HG02840 (cell line): ENCODE data around the gene BTG4.

Experiments
- ATAC-seq: cut with Tn5 transposase; IDR thresholded peaks from one replicate; pipeline ENCODE4 v1.9.1; 2021; ENCODE audit warnings: mild to moderate bottlenecking, moderate library complexity, moderate number of reproducible peaks; ENCODE audit not compliant: unreplicated experiment, low FRiP score

Gene BTG4

GRCh38 chr11:111500481-111500880 lies 11.7 kb downstream of the BTG4 start:
- ATAC-seq = no peak

DNA sequence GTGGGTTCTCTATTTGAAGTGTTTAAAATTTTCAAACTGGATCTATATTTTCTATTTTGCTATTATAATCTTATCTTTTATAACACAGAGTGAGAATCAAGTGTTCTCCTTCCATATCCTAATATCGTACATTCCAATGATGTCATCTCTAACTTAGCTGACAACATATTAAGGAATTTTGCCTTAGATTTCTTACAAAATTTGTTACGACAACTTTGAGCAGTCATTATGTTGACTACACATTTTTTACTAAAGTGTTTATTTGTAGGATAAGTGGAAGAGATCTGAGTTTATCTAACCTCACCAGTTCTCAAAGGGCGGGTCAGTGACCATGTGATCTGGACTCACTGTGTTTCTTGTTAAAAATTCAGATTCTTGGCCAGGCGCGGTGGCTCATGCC lies 12.7 kb downstream of the BTG4 start:
- no peak for ATAC-seq

DNA sequence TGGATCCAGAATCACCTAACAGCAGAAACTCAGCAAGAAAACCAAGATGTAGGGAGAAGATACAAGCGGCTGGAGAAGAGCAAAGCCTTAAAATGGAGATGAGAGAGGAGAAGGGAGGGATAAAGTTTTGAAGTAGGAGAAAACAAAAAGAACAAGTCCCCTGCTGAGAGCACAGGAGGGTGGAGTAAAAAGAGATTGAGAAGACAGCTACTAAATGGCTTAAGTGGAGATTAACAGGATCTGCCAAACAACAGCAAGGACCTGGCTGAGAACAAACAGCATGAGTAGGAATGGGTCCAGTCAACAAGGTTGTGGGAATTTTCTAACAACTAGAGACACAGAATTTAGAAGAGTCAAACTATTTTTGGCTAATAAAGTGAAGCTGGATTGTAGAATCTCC lies 18.1 kb downstream of the BTG4 start:
- no peak for ATAC-seq

GRCh38 chr11:111490496-111490895 lies 21.7 kb downstream of the BTG4 start:
- no peak for ATAC-seq

- no peak for ATAC-seq
These were observed 28.8 kb downstream of the BTG4 start for GRCh38 chr11:111483431-111483830.

- no peak for ATAC-seq
These were observed 32.5 kb downstream of the BTG4 start for GRCh38 chr11:111479666-111480065.

DNA sequence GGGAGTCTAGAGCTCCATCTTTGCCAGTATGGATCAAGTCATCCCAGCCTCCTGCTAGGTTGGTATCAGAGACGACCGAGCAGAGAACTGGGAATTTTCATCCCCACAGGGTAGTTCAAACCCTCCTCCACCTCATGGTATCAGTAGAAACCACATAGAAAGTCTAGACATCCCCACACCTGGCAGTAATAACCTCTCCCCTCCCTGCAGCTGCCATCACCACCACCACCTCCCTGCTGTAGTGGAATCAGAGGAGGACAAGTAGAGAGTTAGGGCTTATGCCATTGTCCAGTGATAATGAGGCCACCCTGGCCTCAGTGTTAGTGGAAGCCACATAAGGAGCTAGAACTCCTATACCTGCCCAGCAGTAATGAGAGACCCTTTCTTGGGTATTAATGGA lies 34.3 kb downstream of the BTG4 start:
- ATAC-seq = no peak

DNA sequence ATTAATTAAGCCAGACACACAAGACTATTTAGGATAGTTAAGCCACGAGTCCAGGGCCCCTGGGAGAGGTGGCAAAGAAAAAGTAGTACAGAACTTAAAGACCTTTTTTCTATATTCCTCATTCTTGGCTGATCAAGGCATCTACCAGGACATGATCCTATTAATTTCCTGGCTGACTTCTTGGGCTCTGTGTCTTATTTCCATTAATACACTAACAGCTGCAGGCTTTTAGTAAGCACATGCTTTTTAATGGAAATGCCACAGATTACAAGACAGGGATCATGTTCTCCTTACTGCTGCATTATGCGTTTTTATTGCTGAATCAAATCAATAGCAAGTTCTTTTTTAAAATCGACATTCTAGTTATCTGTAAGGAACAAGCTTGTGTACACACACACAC lies 35.2 kb downstream of the BTG4 start:
- no peak for ATAC-seq

GRCh38 chr11:111476366-111476765 lies 35.8 kb downstream of the BTG4 start:
- ATAC-seq = no peak

DNA sequence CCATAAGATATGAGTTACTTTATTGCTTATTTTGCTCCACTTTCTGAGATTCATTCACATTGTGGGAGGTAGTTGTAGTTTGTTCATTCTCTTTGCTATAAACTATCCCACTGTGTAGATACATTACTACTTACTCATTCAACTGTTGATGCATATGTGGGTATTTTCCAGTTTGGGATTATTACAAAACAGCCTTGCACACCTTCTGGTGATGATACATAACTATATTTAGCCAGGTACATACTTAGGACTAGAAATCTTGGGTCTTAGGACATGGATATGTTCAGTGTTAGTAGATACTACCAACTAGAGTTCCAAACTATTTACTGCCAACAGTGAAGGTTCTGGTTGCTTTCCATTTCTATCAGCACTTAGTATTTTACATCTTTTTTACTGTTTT lies 37.8 kb downstream of the BTG4 start:
- no peak for ATAC-seq

GRCh38 chr11:111472228-111472627 lies 40.0 kb downstream of the BTG4 start:
- ATAC-seq = no peak

GRCh38 chr11:111469200-111469599 lies 43.0 kb downstream of the BTG4 start:
- ATAC-seq = no peak

GRCh38 chr11:111466615-111467014 lies 45.6 kb downstream of the BTG4 start:
- no peak for ATAC-seq

DNA sequence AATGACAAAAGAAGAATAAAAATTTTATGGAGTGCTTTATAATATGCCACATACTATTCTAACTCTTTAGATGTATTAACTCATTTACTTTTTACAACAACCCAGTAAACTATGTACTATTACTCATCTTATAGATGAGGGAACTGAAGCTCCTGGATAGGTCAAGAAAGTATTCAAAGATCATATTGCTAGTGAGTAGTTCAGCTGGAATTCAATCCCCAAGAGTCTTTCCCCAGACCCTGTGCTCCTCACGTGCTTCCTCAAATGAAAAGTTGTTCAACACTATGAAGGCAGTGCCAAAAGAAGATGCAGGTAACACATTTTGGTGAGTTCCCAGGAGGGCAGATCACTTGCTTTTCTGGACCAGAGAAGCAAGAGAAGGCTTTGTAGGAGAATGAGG lies 46.8 kb downstream of the BTG4 start:
- ATAC-seq = no peak

- no peak for ATAC-seq
These were observed 48.9 kb downstream of the BTG4 start for GRCh38 chr11:111463276-111463675.

DNA sequence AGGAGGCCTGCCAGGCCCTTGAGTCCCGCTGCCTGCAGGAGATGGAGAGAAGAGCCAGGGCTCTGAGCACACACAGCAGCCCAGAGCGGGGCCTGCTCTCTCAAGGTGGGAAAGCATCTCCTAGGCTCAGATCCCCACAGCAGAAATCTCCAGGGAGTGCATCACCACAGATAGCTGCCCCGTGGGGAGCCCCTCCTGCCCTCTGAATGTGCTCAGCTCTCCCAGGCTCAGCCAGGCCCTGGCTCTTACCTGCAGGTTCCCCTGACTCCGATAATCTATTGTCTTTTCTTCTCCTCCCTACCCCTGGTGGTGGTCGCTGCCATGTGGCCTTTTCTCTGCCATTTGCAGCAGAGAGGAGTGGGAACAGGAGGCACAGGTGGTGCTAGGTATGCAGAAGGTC lies 49.9 kb downstream of the BTG4 start:
- no peak for ATAC-seq

GRCh38 chr11:111461460-111462235 lies 50.5 kb downstream of the BTG4 start:
- ATAC-seq = no peak

DNA sequence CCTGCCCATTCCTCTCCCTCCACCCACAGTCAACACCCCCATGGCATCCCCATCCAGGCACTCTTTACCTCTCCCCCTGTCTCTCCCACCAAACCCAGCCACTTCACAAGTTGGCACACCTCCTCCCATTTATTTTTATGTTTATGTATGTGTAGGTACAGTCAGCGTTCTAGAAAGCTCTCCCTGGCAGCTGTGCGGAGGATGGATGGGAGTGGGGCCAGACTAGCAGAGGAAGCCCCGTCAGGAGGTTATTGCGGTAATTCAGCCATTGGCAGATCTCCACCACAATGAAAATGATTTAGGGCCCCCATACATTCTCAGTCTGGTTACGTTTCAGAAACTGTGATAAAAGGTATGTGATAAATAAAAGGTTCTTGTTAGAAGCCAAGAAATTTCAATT lies 51.3 kb downstream of the BTG4 start:
- ATAC-seq = no peak

DNA sequence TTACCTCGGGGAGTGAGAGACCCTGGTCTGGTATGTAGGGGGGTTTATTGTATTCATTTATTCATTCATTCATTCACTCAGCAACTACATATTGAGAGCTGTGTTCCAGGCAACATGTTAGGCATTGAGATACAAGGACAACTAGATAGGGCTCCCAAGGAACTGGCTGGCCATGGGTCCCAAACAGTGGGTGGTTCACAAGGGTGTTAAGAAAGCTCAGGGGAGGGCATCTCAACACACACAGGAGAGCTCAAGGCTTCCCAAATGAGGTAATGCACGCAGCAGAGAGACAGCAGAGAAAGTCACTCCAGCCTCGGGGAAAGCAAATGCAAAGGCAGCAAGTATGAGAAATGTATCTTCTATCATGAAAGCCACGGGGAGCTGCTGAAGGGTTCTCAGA lies 51.8 kb downstream of the BTG4 start:
- ATAC-seq = no peak

DNA sequence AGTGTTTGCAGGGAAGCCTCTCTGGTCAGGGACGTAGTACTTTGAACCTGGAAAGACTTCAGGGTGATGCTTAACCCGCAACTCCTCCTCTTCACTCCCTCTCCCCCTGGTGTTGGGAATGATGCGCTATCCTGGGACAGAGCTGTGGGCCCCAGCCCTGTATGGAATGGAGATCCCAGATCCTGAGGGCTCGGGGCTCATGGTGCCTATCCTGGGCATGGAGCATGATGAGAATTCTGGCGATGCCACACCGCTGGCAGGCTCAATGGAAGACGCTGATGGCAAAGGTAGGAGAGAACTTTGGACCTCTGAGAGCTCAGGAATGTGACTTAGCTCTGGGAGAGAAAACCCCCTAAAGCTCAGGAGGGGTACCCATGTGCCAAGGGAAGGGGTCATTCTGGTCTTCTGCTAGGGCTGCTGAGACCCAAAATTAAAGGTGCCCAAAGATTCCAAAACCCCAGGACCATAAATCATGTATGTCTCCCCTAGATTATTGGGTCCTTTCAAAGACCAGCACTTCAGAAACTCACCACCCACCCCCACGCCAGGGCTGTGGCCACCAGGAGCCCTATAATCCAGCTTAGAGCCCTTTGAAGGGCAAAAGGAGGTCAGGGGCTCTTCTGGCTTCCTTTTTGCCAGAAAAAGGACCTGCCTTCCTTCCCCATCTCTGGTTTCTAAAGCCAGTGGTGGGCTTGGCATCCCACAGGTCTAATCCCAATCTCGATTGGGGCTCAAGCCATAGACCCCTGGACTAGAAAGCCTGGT lies 52.5 kb downstream of the BTG4 start:
- ATAC-seq = no peak

DNA sequence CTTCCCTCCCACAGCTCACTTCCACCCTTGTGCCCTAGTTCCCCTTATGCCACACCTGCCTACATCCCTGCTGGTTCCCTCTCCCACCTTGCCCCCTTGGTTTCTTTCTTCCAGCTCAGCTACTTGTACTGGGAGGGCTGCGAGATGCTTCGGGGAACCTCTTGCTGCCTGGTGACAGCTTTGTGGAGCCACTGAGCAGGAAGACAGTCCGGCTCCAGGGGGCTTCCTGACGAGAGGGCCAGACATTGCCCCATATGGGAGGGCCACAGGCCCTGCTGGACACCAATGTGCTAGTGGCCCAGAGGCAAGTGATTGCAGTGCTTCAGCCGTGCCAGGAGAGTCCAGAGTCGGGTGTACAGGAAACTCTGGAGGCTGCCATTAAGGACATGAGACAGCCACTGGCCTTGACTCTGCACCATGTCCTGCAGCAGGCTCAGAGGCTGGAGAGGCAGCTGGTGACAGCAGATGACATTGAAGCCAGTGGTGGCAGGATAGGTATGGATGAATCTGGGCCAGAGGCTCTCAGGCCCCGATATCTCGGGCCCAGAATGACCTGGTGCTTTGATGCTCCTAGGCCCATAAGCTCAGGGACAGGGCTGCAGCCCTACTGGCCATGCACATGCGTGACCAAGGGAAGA lies 54.3 kb downstream of the BTG4 start:
- no peak for ATAC-seq
